HEK293 (cell line): ENCODE measurements around the gene AMPD2.

Experiments used
- GFI1B ChIP-seq: fragments of 450-650 bp; formaldehyde crosslinking; IDR thresholded peaks from 2 replicates; pipeline ENCODE4 v1.5.1; 2016; ENCODE audit warnings: missing biosample characterization, missing genetic modification characterization
- GLI4 ChIP-seq: fragments of 450-650 bp; formaldehyde crosslinking; IDR thresholded peaks from 2 replicates; pipeline ENCODE4 v1.5.1; 2016; ENCODE audit warnings: missing biosample characterization, missing genetic modification characterization
- GLIS2 ChIP-seq: fragments of 450-650 bp; formaldehyde crosslinking; IDR thresholded peaks from 2 replicates; pipeline ENCODE4 v1.5.1; 2016; ENCODE audit warnings: missing biosample characterization, missing genetic modification characterization
- HIC1 ChIP-seq: fragments of 450-650 bp; formaldehyde crosslinking; IDR thresholded peaks from 2 replicates; pipeline ENCODE4 v1.5.1; 2016; ENCODE audit warnings: missing biosample characterization, missing genetic modification characterization
- KLF7 ChIP-seq: fragments of 450-650 bp; formaldehyde crosslinking; IDR thresholded peaks from 2 replicates; pipeline ENCODE4 v1.5.1; 2016; ENCODE audit warnings: missing biosample characterization, missing genetic modification characterization, borderline replicate concordance
- KLF9 ChIP-seq: fragments of 450-650 bp; formaldehyde crosslinking; IDR thresholded peaks from 2 replicates; pipeline ENCODE4 v1.5.1; 2016; ENCODE audit warnings: missing biosample characterization, missing genetic modification characterization, low read depth
- PATZ1 ChIP-seq: fragments of 450-650 bp; formaldehyde crosslinking; IDR thresholded peaks from 2 replicates; pipeline ENCODE4 v1.5.1; 2016; ENCODE audit warnings: missing biosample characterization, missing genetic modification characterization
- REPIN1 ChIP-seq: fragments of 450-650 bp; formaldehyde crosslinking; IDR thresholded peaks from 2 replicates; pipeline ENCODE4 v1.5.1; 2017; ENCODE audit warnings: missing biosample characterization, missing genetic modification characterization, low read depth
- SP2 ChIP-seq: fragments of 450-650 bp; formaldehyde crosslinking; IDR thresholded peaks from 2 replicates; pipeline ENCODE4 v1.5.1; 2016; ENCODE audit warnings: missing biosample characterization, missing genetic modification characterization
- YY1 ChIP-seq: fragments of 450-650 bp; formaldehyde crosslinking; IDR thresholded peaks from 2 replicates; pipeline ENCODE4 v1.5.1; 2018; ENCODE audit warnings: missing biosample characterization, missing genetic modification characterization
- ZBTB20 ChIP-seq: fragments of 450-650 bp; formaldehyde crosslinking; IDR thresholded peaks from 2 replicates; pipeline ENCODE4 v1.5.1; 2016; ENCODE audit warnings: missing biosample characterization, missing genetic modification characterization
- ZBTB48 ChIP-seq: fragments of 450-650 bp; formaldehyde crosslinking; IDR thresholded peaks from 2 replicates; pipeline ENCODE4 v1.5.1; 2016; ENCODE audit warnings: missing biosample characterization, missing genetic modification characterization
- ZBTB6 ChIP-seq: fragments of 450-650 bp; formaldehyde crosslinking; IDR thresholded peaks from 2 replicates; pipeline ENCODE4 v1.5.1; 2017; ENCODE audit warnings: missing biosample characterization, missing genetic modification characterization
- ZNF248 ChIP-seq: fragments of 450-650 bp; formaldehyde crosslinking; IDR thresholded peaks from 2 replicates; pipeline ENCODE4 v1.5.1; 2017; ENCODE audit warnings: missing biosample characterization, missing genetic modification characterization
- ZNF280C ChIP-seq: fragments of 450-650 bp; formaldehyde crosslinking; IDR thresholded peaks from 2 replicates; pipeline ENCODE4 v1.5.1; 2016; ENCODE audit warnings: missing biosample characterization, missing genetic modification characterization
- ZNF398 ChIP-seq: fragments of 450-650 bp; formaldehyde crosslinking; IDR thresholded peaks from 2 replicates; pipeline ENCODE4 v1.5.1; 2017; ENCODE audit warnings: missing biosample characterization, missing genetic modification characterization
- ZNF449 ChIP-seq: fragments of 450-650 bp; formaldehyde crosslinking; IDR thresholded peaks from 2 replicates; pipeline ENCODE4 v1.5.1; 2017; ENCODE audit warnings: missing biosample characterization, mild to moderate bottlenecking, missing genetic modification characterization, moderate library complexity
- ZNF580 ChIP-seq: fragments of 450-650 bp; formaldehyde crosslinking; IDR thresholded peaks from 2 replicates; pipeline ENCODE4 v1.5.1; 2016; ENCODE audit warnings: missing biosample characterization, missing genetic modification characterization
- ZNF600 ChIP-seq: fragments of 450-650 bp; formaldehyde crosslinking; IDR thresholded peaks from 2 replicates; pipeline ENCODE4 v1.5.1; 2016; ENCODE audit warnings: missing biosample characterization, missing genetic modification characterization
- ZNF623 ChIP-seq: fragments of 450-650 bp; formaldehyde crosslinking; IDR thresholded peaks from 2 replicates; pipeline ENCODE4 v1.5.1; 2016; ENCODE audit warnings: missing biosample characterization, missing genetic modification characterization
- ZNF629 ChIP-seq: fragments of 450-650 bp; formaldehyde crosslinking; IDR thresholded peaks from 2 replicates; pipeline ENCODE4 v1.5.1; 2017; ENCODE audit warnings: missing biosample characterization, missing genetic modification characterization
- ZNF677 ChIP-seq: fragments of 450-650 bp; IDR thresholded peaks from 2 replicates; pipeline ENCODE4 v1.5.0; 2018; ENCODE audit warnings: missing biosample characterization, mild to moderate bottlenecking, missing genetic modification characterization, moderate library complexity
- ZNF747 ChIP-seq: fragments of 450-650 bp; formaldehyde crosslinking; IDR thresholded peaks from 2 replicates; pipeline ENCODE4 v1.5.1; 2016; ENCODE audit warnings: missing biosample characterization, missing genetic modification characterization
- ZSCAN18 ChIP-seq: fragments of 450-650 bp; formaldehyde crosslinking; IDR thresholded peaks from 2 replicates; pipeline ENCODE4 v1.5.1; 2016; ENCODE audit warnings: missing biosample characterization, missing genetic modification characterization
- ZXDB ChIP-seq: fragments of 450-650 bp; formaldehyde crosslinking; IDR thresholded peaks from 2 replicates; pipeline ENCODE4 v1.5.1; 2016; ENCODE audit warnings: missing biosample characterization, missing genetic modification characterization

AMPD2 gene

GRCh38 chr1:109619576-109620400, at the start of gene AMPD2, which contains the start of gene GNAT2 (continued):
- no peak for TF ChIP-seq ZNF398 (tag by site-specific recombination)
- no peak for TF ChIP-seq ZNF280C (tag by site-specific recombination)
- no peak for TF ChIP-seq ZBTB6 (tag by site-specific recombination)
- TF ChIP-seq ZBTB48, result peak; percentile 10; the same call in 1 of the 2 replicates
- peak; percentile 81 for TF ChIP-seq SP2
- TF ChIP-seq ZNF580 (tag by site-specific recombination), result no peak
- no peak for TF ChIP-seq KLF7
- peak; percentile 66 for TF ChIP-seq GLIS2 (tag by site-specific recombination)
- no peak for TF ChIP-seq ZNF623 (tag by site-specific recombination)
- TF ChIP-seq ZNF677 (tag by site-specific recombination), result no peak
- peak; percentile 31; the same call in 1 of the 2 replicates for TF ChIP-seq PATZ1 (tag by site-specific recombination)
- no peak for TF ChIP-seq ZNF248
- TF ChIP-seq ZXDB (tag by site-specific recombination), result peak; percentile 82
- TF ChIP-seq GLI4 (tag by site-specific recombination), result no peak
- TF ChIP-seq ZNF747 (tag by site-specific recombination), result no peak
- TF ChIP-seq ZBTB20 (tag by site-specific recombination), result 0 out of 2 replicates have a peak, but pooled peaks have one; percentile 22
- TF ChIP-seq KLF9 (tag by site-specific recombination), result peak; percentile 90
- TF ChIP-seq ZNF629 (tag by site-specific recombination), result 0 out of 2 replicates have a peak, but pooled peaks have one; percentile 20
- 0 out of 2 replicates have a peak, but pooled peaks have one; percentile 49 for TF ChIP-seq HIC1 (tag by site-specific recombination)
- peak; percentile 76 for TF ChIP-seq ZNF449 (tag by site-specific recombination)
- TF ChIP-seq YY1 (tag by site-specific recombination), result peak; percentile 50; the same call in 1 of the 2 replicates
- 0 out of 2 replicates have a peak, but pooled peaks have one; percentile 10 for TF ChIP-seq REPIN1 (tag by site-specific recombination)
- TF ChIP-seq ZNF600, result peak; percentile 94
- no peak for TF ChIP-seq ZSCAN18 (tag by site-specific recombination)
- no peak for TF ChIP-seq GFI1B
